Measurements from ENCODE around the gene MKNK1. TPM values are rescaled to one million over a fixed set of nuclear protein-coding genes. Genes with fewer than 3 reads are reported as not detected.

Gene MKNK1
- total RNA-seq, 4 donors from 2014 or later = 23.0 to 42.1 (median 34.5) TPM

GRCh38 chr1:46523496-46524353 is 80.3 kb downstream of the MKNK1 start:
- 89 to 100% methylated on average over 1 to 3 of the region's 11 CpGs for WGBS, 2 donors (ENCODE audit: low coverage in 1 of 2)
- H3K4me3 ChIP-seq = no peak overlapping the region
- peaks cover 0 to 10% (median 5%) of the 10 kb centered on the region in 3 donors for H3K4me1 ChIP-seq
- H3K27me3 ChIP-seq = peaks cover 47% of the 10 kb centered on the region
- H3K36me3 ChIP-seq = no peaks in the 10 kb centered on the region
- no peak for ATAC-seq
- H3K9me3 ChIP-seq = no peaks in the 10 kb centered on the region
- no peak overlapping the region for H3K27ac ChIP-seq
- no peak for TF ChIP-seq POLR2A (IDR thresholded peaks at IDR 0.05)
- TF ChIP-seq, protein P1, sequence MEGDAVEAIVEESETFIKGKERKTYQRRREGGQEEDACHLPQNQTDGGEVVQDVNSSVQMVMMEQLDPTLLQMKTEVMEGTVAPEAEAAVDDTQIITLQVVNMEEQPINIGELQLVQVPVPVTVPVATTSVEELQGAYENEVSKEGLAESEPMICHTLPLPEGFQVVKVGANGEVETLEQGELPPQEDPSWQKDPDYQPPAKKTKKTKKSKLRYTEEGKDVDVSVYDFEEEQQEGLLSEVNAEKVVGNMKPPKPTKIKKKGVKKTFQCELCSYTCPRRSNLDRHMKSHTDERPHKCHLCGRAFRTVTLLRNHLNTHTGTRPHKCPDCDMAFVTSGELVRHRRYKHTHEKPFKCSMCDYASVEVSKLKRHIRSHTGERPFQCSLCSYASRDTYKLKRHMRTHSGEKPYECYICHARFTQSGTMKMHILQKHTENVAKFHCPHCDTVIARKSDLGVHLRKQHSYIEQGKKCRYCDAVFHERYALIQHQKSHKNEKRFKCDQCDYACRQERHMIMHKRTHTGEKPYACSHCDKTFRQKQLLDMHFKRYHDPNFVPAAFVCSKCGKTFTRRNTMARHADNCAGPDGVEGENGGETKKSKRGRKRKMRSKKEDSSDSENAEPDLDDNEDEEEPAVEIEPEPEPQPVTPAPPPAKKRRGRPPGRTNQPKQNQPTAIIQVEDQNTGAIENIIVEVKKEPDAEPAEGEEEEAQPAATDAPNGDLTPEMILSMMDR (IDR thresholded peaks at IDR 0.05) = no peak
- no peak for TF ChIP-seq EP300 (IDR thresholded peaks at IDR 0.05)
- no peak for TF ChIP-seq POLR2AphosphoS5 (IDR thresholded peaks at IDR 0.05)

GRCh38 chr1:46522969-46523320 is 81.1 kb downstream of the MKNK1 start:
- H3K27me3 ChIP-seq = peaks cover 49% of the 10 kb centered on the region
- no peaks in the 10 kb centered on the region for H3K36me3 ChIP-seq
- H3K9me3 ChIP-seq = no peaks in the 10 kb centered on the region
- peaks cover 0 to 10% (median 5%) of the 10 kb centered on the region in 3 donors for H3K4me1 ChIP-seq
- no peak overlapping the region for H3K4me3 ChIP-seq
- TF ChIP-seq, protein P1 (IDR thresholded peaks at IDR 0.05) = no peak
- TF ChIP-seq POLR2AphosphoS5 (IDR thresholded peaks at IDR 0.05) (no peak), POLR2A (IDR thresholded peaks at IDR 0.05) (no peak), EP300 (IDR thresholded peaks at IDR 0.05) (no peak)
- H3K27ac ChIP-seq = no peak overlapping the region
- no peak for ATAC-seq
- WGBS, 2 donors (ENCODE audit: low coverage in 1 of 2) = 67 to 73% methylated on average over 3 to 9 of the region's 13 CpGs

DNA sequence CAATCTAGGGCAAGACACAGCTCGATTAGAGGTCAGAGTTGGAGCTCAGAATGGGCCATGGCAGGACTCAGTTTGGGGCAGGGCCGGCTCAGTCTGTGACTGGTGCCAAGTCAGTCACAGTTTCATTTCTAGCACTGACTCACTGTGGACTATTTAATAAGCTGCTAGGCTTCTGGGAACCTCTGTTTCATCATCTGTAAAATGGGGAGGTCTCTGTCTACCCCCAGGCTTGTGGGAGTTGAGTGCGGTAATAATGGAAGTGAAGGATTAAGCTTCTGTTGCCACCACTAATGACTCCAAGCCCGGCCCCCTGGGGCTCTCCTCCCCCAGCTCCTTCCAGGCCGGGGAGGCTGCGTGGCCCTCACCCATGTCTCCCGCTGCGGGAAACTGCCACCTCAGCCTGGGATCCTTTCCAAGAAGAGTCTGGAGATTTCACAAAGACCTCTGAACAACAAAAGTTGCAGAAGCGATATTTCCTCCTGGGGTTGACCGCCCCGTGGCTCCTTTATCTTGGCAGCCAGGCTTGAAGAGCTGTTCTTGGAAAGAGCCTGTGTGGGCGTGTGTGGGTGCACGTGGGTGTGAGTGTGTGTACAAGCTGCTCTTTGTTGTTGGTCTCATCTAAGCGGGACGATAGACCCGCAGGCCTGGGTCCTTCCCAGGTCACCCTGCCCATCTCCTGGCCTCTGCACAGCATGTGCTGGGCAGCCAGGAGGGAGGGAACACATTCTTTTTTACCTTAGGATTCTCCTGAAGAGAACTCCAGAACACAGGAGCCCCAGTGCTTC is 81.7 kb downstream of the MKNK1 start:
- Histone ChIP-seq H3K27ac (no peak overlapping the region), H3K4me3 (no peak overlapping the region), H3K4me1 (peaks cover 0 to 10% (median 5%) of the 10 kb centered on the region in 3 donors), H3K9me3 (no peaks in the 10 kb centered on the region), H3K27me3 (peaks cover 54% of the 10 kb centered on the region), H3K36me3 (no peaks in the 10 kb centered on the region)
- TF ChIP-seq, protein P1 (IDR thresholded peaks at IDR 0.05) = no peak
- TF ChIP-seq POLR2A (IDR thresholded peaks at IDR 0.05) (no peak), EP300 (IDR thresholded peaks at IDR 0.05) (no peak), POLR2AphosphoS5 (IDR thresholded peaks at IDR 0.05) (no peak)
- peak; percentile 66 for ATAC-seq
- 15 to 60% methylated on average over 2 to 6 of the region's 16 CpGs for WGBS, 2 donors (ENCODE audit: low coverage in 1 of 2)

DNA sequence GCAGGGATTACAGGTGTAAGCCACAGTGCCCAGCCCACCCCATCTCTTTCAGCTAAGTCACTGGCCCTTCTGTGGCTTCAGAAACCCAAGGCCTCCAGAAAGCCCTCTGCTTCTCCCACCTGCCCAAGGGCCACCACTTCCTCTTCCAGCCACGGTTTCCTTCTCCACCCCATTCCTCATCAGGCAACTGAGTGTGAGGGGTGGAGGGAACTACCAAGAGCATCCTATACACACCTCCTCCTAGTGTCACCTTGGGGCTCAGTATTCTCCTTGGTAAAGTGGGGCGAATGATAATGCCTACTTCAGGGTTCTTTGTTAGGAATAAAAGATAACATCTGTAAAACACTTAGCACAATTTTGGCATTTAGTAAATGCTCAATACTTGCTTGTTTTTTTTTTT is 82.7 kb downstream of the MKNK1 start:
- WGBS, 2 donors (ENCODE audit: low coverage in 1 of 2) = 70 to 89% methylated on average over 2 of the region's 2 CpGs
- no peak overlapping the region for H3K27ac ChIP-seq
- H3K36me3 ChIP-seq = no peaks in the 10 kb centered on the region
- peaks cover 55% of the 10 kb centered on the region for H3K27me3 ChIP-seq
- H3K4me3 ChIP-seq = no peak overlapping the region
- H3K9me3 ChIP-seq = no peaks in the 10 kb centered on the region
- ATAC-seq = no peak
- TF ChIP-seq, protein P1 (IDR thresholded peaks at IDR 0.05) = no peak
- no peak for TF ChIP-seq POLR2AphosphoS5 (IDR thresholded peaks at IDR 0.05)
- TF ChIP-seq EP300 (IDR thresholded peaks at IDR 0.05) = no peak
- TF ChIP-seq POLR2A (IDR thresholded peaks at IDR 0.05) = no peak
- H3K4me1 ChIP-seq = peaks cover 0 to 10% (median 5%) of the 10 kb centered on the region in 3 donors
